ENCODE results near the gene SLC35F4.

SLC35F4 gene

DNA sequence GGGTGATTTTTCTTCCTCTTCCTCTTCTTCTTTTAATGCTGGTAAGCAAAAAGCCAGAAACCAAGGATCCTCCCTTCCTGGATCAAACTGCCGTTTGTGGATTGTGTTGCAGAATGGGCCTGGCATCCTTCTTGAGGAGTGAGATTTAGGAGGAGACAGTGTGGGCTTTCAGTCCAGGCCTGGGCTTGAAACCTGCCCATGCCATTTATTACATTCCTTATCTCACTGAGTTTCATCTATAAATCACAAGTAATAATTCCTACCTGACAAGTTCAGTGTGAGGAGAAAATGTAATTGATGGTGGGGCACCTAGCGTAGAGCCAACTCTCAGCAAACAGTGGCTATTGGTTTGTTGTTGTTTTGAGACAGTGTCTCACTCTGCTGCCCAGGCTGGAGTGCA lies 126.4 kb downstream of the SLC35F4 start:
- TF ChIP-seq, protein P1, sequence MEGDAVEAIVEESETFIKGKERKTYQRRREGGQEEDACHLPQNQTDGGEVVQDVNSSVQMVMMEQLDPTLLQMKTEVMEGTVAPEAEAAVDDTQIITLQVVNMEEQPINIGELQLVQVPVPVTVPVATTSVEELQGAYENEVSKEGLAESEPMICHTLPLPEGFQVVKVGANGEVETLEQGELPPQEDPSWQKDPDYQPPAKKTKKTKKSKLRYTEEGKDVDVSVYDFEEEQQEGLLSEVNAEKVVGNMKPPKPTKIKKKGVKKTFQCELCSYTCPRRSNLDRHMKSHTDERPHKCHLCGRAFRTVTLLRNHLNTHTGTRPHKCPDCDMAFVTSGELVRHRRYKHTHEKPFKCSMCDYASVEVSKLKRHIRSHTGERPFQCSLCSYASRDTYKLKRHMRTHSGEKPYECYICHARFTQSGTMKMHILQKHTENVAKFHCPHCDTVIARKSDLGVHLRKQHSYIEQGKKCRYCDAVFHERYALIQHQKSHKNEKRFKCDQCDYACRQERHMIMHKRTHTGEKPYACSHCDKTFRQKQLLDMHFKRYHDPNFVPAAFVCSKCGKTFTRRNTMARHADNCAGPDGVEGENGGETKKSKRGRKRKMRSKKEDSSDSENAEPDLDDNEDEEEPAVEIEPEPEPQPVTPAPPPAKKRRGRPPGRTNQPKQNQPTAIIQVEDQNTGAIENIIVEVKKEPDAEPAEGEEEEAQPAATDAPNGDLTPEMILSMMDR (IDR thresholded peaks at IDR 0.05; ENCODE audit: control insufficient read depth, extremely low read depth, insufficient read depth) = no peak
- no peak overlapping the region for H3K4me3 ChIP-seq (ENCODE audit: low read depth, low read length)
- no peak for DNase-seq (ENCODE audit: low read depth)

DNA sequence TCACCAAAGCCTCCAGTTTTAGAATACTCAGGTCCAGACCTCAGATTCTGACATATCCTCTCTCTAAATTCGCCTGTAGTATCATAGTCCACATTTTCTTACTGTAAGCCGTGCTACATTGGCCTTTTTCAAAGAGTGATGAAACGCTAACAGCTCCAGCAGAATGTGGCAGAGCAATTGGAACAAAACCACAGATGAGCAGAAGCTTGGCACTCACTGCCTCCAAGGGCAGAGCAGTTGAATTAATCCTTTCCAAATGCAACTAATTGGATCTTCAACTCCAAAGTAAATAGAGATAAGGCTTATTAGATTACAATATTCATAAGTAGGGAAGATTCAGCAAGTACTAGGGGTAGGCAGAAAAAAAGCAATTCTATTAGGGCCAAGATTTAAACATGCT lies 128.3 kb downstream of the SLC35F4 start:
- TF ChIP-seq, protein P1 (IDR thresholded peaks at IDR 0.05; ENCODE audit: control insufficient read depth, extremely low read depth, insufficient read depth) = no peak
- no peak overlapping the region for H3K4me3 ChIP-seq (ENCODE audit: low read depth, low read length)
- DNase-seq (ENCODE audit: low read depth) = no peak

DNA sequence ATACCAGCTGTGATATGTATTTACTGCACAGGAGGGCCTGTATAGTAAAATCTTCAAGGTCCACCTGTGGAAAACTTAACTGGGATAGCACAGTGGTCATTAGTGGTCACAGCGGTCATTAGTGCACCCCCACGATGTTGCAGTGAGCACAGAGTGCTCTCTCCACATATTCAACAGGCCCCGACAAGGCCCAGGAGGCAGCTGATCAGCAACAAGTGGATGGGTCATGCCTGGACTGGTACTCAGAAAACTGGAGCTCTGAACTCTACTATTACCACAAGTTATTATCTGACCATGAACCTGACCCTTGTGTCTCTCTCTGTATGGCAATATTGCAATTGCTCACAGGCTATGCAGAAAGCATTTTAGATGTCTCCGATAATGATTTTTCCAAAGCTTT lies 129.5 kb downstream of the SLC35F4 start:
- TF ChIP-seq, protein P1 (IDR thresholded peaks at IDR 0.05; ENCODE audit: control insufficient read depth, extremely low read depth, insufficient read depth) = no peak
- H3K4me3 ChIP-seq (ENCODE audit: low read depth, low read length) = no peak overlapping the region
- DNase-seq (ENCODE audit: low read depth) = no peak

DNA sequence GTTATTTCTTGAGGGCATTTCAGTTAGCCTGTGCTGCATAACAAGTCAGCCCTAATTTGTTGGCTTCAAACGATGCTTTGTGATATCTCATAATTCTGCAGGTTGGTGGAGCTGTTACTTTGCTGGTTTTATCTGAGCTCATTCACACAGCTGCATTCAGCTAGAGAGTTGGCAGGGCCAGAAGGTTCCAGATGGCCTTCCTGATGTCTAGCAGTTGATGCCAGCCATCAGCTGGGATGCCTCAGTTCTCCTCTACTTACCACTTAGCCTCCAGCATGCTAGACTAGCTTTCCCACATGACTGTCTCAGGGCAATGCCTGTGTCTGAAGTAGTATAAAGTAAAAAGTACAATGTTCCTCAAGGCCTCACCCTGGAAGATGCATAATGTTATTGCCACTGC lies 130.6 kb downstream of the SLC35F4 start:
- H3K4me3 ChIP-seq (ENCODE audit: low read depth, low read length) = no peak overlapping the region
- no peak for DNase-seq (ENCODE audit: low read depth)
- TF ChIP-seq, protein P1 (IDR thresholded peaks at IDR 0.05; ENCODE audit: control insufficient read depth, extremely low read depth, insufficient read depth) = no peak

DNA sequence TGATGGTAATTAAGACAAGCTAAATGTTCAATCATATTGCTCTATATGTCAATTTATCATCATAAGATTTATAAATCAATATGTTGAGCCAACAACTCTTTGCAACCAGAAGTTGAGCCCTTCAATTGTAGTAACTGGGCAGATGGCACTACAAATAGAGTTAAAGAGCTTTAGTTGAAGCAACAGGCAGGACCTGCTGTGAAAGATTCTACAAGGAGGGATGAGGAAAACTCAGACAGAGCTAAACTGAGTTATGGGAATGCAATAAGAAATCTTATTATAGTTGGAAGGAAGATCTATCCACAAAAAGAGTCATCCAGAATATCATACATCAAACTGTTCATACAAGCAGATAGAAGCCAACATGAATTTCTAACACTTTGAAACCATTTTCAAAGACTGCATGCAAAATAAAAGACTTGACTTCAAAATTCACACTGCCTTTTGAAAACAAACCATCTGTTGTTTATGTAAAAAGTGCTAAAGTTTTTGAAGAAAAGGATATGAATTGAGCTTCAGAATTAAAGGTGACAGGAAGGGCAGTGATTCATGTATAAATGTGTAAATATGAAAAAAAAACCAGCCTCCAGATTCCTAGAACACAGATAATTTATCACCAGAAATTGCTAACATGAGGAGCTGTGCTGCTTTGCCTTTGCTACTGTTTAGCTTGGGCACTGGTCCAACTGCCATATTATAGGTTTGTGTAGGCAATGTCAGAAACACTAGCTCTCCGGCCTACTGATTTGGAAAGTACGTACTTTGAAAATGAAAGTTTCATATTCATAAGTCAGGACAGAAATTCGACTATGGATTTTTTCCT lies 133.2 kb downstream of the SLC35F4 start:
- no peak for DNase-seq (ENCODE audit: low read depth)
- TF ChIP-seq, protein P1 (IDR thresholded peaks at IDR 0.05; ENCODE audit: control insufficient read depth, extremely low read depth, insufficient read depth) = no peak
- H3K4me3 ChIP-seq (ENCODE audit: low read depth, low read length) = no peak overlapping the region

DNA sequence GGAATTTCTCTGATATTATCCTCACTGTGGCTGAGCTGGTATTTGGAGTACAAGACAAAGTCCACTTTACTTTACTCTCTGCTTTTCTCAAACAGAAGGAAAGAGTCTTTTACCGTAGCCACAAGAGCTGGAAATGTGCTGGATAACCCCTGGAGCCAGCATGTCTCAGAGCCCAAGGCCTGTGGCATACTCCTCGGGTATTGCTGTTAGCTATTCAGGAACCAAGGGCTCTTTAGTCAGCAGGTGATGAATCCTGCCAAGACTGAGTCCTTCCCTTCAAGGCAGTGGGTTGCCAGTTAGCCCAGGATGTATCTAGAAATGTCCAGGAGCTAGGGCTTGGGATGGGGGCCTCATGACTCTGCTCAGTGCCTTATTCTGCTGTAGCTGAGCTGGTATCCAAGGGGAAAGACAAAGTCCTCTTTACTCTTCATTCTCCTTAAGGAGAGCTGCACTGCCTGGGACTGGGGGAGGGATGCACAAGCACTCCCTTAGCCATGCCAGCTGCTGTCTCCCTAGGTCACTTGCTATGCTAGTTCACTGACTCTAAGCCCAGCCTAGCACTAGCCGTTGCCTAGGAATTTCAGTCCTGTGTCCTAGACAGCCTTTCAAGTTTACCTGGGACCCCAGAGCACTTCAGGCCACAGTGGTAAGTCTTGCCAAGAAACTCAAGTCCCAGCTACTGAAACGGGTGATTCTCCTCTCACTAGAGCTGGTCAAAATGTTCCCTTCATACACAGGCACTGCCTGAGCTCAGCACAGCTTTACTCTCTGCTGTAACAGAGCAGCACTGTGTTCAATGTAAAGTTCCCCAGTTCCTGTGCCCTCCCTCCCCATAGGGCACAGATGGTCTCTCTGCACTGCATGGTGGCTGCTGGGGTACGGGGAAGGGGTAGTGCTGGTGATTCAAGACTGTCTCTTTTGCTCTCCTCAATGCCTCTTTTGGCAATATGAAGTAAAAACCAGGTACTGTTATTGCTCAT lies 136.4 kb downstream of the SLC35F4 start:
- no peak for DNase-seq (ENCODE audit: low read depth)
- no peak overlapping the region for H3K4me3 ChIP-seq (ENCODE audit: low read depth, low read length)
- TF ChIP-seq, protein P1 (IDR thresholded peaks at IDR 0.05; ENCODE audit: control insufficient read depth, extremely low read depth, insufficient read depth) = no peak

All from LNCaP clone FGC (cell line).